NCI-H2107 treated with DMSO at 0.1 percent for 48 hours (cell line): Measurements from ENCODE around the gene OAS2.

ENCODE experiments used
- DNase-seq: peaks from one replicate; lab custom pipeline; 2025; ENCODE audit not compliant: unreplicated experiment; lab: John Stamatoyannopoulos, UW

The OAS2 gene

GRCh38 chr12:112978163-112979040 lies at the start of gene OAS2:
OAS2 (plus strand) TSS chr12:112978519; CDS start chr12:112978609, 90 bp downstream.
- DNase-seq, result no peak

GRCh38 chr12:112928978-112929377 lies 49.3 kb upstream of the OAS2 start:
- no peak for DNase-seq

- DNase-seq, result no peak
These were observed 48.6 kb upstream of the OAS2 start for GRCh38 chr12:112929715-112930114.

GRCh38 chr12:112930350-112930749 lies 48.0 kb upstream of the OAS2 start:
- DNase-seq, result no peak

DNA sequence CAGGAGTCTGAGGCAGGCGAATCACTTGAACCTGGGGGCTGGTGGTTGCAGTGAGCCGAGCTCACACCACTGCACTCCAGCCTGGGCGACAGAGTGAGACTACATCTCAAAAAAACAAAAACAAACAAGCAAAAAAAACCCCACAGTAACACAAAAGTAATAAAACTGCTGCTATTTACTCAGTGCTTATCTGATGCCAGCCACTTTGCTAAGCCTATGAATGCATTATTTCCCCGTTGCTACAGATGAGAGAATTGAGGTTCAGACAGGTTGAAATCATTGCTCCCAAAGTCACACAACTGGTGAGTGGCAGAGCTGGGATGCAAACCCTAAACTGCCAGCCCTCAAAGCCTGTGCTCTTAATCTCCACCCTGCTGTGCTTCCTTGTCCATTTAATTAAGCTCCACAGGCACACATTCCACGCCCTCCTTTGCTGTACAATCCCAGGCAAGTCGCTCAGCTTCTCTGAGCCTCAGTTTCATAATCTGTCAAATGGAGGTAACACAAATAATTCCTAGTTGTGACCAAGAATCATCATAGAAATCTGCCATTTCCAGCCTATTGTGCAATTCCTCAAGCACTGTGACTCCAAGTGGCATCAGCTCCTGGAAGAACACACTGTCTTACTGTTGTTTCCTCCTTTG lies 45.7 kb upstream of the OAS2 start:
- DNase-seq, result no peak

- DNase-seq, result no peak
These were observed 45.2 kb upstream of the OAS2 start for GRCh38 chr12:112933129-112933505.

DNA sequence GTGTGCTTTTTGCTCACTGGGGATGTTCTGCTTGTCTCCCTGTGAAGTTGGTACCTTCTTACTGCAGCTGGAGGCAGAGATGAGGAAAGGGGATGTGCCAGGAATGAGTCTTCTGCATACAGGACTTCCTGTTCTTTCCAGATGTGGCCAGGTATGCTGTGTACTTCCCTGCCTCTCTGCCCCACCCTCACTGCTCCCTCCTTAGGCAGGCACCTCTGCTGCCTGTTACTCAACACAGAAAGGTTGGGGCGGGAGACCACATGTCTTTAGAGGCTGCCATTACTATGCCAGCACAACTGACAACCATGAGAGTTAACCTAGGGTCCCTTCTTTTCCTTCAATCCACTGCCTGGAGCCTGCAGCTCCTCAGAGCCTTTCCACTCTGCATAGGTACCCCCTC lies 42.1 kb upstream of the OAS2 start:
- no peak for DNase-seq

- DNase-seq, result peak; percentile 0
These were observed 41.4 kb upstream of the OAS2 start for GRCh38 chr12:112936927-112937326.

DNA sequence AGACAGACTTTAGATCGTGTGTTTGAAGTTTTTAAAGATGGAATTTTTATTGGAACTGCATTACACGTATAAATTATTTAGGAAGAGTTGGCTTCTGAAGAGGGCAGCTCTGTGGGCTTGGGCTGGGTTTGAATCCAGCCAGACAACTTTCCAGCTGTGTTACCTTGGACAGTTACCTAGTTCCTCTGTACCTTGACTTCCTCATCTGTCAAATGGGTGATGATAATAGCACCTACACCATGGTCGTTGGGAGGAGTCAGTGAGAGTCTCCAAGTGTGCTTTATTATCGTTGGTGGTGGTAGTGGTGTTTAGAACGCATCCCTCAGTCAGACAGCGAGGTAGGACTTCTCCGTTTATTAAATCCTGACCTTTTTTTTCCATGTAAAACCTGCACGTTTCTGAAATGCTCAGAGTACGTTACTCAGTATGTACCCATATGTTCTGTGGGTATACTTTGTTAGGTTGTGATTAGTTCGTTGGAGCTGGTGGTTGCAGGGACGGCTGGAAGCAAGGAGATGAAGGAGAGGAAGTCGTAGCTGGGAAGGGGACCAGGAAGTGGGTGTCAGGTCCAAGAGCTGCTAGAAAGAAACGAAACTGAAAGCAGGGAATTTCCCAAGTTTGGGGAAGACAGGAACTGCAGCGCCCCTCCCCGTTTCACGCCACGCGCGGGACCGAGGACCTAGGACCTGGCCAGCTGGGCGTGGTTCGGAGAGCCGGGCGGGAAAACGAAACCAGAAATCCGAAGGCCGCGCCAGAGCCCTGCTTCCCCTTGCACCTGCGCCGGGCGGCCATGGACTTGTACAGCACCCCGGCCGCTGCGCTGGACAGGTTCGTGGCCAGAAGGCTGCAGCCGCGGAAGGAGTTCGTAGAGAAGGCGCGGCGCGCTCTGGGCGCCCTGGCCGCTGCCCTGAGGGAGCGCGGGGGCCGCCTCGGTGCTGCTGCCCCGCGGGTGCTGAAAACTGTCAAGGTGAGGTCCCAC lies 40.3 kb upstream of the OAS2 start, which contains the start of gene OAS3:
Gene OAS3, plus strand, starts transcription at position 734 of the 979 bp plus-strand sequence. Its CDS starts 57 bp downstream, at position 791.
- peak; percentile 66 for DNase-seq

DNA sequence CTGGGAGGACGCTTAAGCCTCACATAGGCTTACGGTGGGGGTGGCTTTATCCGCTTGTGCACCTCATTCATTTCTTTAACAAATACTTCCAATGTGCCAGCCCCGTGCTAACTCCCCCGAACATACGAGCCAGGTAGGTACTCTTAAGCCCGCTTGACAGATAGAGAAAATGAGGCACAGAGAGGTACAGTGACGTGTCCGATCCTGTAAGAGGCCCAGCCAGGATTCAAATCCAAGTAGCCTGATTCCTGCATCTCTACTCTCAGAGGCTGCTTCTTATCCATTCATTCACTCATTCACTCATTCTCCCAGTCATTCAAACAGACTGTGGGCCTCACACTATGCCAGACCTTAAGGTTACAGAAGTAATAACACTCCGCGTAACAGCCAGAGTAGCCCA lies 39.6 kb upstream of the OAS2 start:
- DNase-seq, result no peak

DNA sequence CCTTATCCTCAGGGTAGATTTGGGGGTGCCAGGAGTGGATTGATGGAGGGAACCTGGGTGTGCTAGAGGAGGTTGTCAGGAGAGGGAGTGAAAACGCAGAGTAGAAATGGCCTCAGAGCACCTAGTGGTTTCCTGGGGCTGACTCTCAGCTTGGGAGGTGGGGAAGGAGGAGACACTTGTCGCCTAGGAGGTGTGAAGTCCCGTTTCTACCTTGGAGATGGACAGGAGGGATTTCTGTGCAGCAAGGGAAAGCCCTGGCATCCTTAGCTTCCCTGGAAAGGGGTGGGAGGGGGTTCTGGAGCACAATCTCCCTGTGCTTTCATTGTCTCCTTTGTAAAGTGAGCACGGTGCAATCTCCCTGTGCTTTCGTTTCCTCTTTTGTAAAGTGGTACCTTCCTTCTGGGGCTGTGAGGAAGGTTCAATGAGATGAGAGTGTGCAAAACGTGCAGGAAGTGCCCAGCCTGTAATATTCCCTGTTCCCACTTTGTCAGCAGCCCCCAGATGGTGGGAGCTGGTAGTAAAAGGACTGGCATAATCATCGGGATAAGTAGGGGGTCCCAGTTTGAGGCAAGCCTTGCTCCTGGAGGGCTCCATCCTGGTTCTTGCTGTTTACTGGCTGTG lies 38.4 kb upstream of the OAS2 start:
- DNase-seq, result peak; percentile 4

GRCh38 chr12:112941528-112942335 lies 36.6 kb upstream of the OAS2 start:
- DNase-seq, result no peak

- no peak for DNase-seq
These were observed 35.7 kb upstream of the OAS2 start for GRCh38 chr12:112942572-112942971.

DNA sequence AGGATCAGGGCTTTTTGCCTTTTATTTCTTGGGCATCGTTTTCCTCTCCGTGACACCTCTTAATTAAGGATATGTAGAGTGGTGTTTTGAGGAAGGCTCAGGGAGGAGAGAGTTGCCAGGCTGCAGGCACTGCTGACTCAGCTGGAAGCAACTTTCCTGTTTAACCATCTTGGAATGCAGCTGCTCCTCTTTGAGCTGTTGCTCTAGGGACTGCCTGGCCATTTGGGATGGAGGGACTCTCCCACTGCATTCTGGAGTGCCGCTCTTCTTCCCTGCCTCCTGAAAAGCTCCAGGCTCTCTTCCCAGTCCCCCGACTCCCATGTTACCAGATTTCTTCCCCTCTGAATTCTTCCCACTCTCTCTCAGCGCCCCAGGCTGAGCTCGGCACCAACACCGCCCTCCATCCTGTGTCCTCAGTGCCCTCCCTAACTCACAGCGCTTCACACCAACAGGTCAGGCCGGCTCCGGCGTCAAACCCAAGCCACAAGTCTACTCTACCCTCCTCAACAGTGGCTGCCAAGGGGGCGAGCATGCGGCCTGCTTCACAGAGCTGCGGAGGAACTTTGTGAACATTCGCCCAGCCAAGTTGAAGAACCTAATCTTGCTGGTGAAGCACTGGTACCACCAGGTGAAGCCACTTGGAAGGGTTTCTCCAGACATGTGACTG lies 34.2 kb upstream of the OAS2 start:
- DNase-seq, result no peak

GRCh38 chr12:112945515-112945914 lies 32.8 kb upstream of the OAS2 start:
- DNase-seq, result no peak

DNA sequence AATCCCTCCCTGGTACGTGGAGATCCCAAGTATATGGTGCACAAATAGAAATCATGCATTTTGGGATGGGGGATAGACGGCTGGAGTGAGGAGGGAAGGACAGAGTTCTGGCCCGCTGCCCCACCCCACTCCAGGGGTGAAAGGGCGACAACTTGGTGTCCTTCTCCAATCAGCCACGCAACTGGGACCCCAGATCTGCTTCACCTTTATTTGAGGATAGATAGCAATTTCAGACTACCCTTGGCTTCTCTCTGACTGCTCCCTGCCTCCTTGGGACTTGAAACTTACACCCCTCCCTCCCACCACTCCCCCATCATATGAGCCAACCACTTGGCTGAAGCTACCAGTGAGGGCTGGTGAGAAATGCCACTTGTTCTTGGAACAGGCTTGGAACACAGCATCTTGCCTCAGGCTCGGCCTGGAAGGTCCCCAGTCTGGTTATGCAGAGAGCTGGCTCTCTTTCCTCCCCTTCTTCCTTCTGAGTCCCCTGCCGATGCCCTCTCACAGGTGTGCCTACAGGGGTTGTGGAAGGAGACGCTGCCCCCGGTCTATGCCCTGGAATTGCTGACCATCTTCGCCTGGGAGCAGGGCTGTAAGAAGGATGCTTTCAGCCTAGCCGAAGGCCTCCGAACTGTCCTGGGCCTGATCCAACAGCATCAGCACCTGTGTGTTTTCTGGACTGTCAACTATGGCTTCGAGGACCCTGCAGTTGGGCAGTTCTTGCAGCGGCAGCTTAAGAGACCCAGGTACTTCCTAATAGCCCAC lies 31.9 kb upstream of the OAS2 start:
- DNase-seq, result no peak

GRCh38 chr12:112947314-112947713 lies 31.0 kb upstream of the OAS2 start:
- DNase-seq, result no peak

- no peak for DNase-seq
These were observed 30.6 kb upstream of the OAS2 start for GRCh38 chr12:112947761-112948160.

DNA sequence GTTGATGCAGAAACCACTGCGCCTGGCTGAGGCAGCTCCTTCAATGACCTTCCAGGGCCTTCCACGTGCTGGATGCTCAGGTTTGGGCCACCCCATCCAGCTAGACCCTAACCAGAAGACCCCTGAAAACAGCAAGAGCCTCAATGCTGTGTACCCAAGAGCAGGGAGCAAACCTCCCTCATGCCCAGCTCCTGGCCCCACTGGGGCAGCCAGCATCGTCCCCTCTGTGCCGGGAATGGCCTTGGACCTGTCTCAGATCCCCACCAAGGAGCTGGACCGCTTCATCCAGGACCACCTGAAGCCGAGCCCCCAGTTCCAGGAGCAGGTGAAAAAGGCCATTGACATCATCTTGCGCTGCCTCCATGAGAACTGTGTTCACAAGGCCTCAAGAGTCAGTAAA lies 29.5 kb upstream of the OAS2 start:
- DNase-seq, result no peak
